Liver (tissue), 3 donors: ENCODE measurements around the gene ELOVL2.

Experiments used
- ATF3 ChIP-seq: IDR thresholded peaks from 2 replicates; pipeline ENCODE4 v1.6.1; 2016; ENCODE audit warnings: antibody characterized with exemption
- CTCF ChIP-seq: fragments of 150-350 bp; IDR thresholded peaks from 2 replicates; pipeline ENCODE4 v1.5.1; 2017; ENCODE audit warnings: improper control_type of control experiment, low read depth, low read length; ENCODE audit not compliant: missing input control
- HNF4G ChIP-seq: IDR thresholded peaks from 2 replicates; pipeline ENCODE4 v1.6.1; 2016; ENCODE audit warnings: antibody characterized with exemption
- JUND ChIP-seq, 2 donors: IDR thresholded peaks; 2 replicates each; pipeline ENCODE4 v1.6.1; 2016; ENCODE audit warnings: antibody characterized with exemption in 2 of 2
- RAD21 ChIP-seq, 2 donors: IDR thresholded peaks; 2 replicates each; pipeline ENCODE4 v1.6.1; 2016; ENCODE audit warnings: antibody characterized with exemption in 2 of 2, mild to moderate bottlenecking in 2 of 2
- REST ChIP-seq: IDR thresholded peaks from 2 replicates; pipeline ENCODE4 v1.6.1; 2016; ENCODE audit warnings: antibody characterized with exemption, mild to moderate bottlenecking
- TAF1 ChIP-seq: conservative IDR thresholded peaks from 2 replicates; pipeline ENCODE4 v1.6.1; 2016; ENCODE audit warnings: antibody characterized with exemption, mild to moderate bottlenecking
- YY1 ChIP-seq: IDR thresholded peaks from 2 replicates; pipeline ENCODE4 v1.6.1; 2016; ENCODE audit warnings: antibody characterized with exemption, mild to moderate bottlenecking
- donor health status: healthy.
- donor health status: healthy.

- TF ChIP-seq CTCF (no peak), YY1 (no peak), ATF3 (no peak), REST (no peak), RAD21 (IDR thresholded peaks at IDR 0.05) (no peak), TAF1 (no peak), HNF4G (no peak), JUND (IDR thresholded peaks at IDR 0.05) (no peak)
Observed at GRCh38 chr6:11015102-11015501, 29.0 kb downstream of the ELOVL2 start.
